Cardiac muscle cell (in vitro differentiated cells and primary cell): ENCODE measurements around the gene RBM19. TPM values are rescaled to one million over a fixed set of nuclear protein-coding genes. Genes with fewer than 3 reads are reported as not detected.
"Not testable (repeated sequence)": the region's sequence is repeated elsewhere in the genome, so short reads cannot be mapped to it uniquely, and the experiment has no call there.

Experiments used
- DNase-seq, 2 donors: peaks; one replicate each; pipeline versions ENCODE4 v3.0.0 to v3.0.0-alpha.2; 2010 to 2017; ENCODE audit warnings: low read depth in 1 of 2, low spot score in 1 of 2
- H3K27ac ChIP-seq: fragments of 200-600 bp; sonication (generic); 2 replicates; pipeline ENCODE4 v1.5.1; 2016
- H3K27me3 ChIP-seq: fragments of 200-600 bp; sonication (generic); 2 replicates; pipeline ENCODE4 v1.6.0; 2016; ENCODE audit warnings: control low read depth
- H3K36me3 ChIP-seq: fragments of 200-600 bp; sonication (generic); 2 replicates; pipeline ENCODE4 v1.5.1; 2016; ENCODE audit warnings: control low read depth
- H3K4me1 ChIP-seq: fragments of 200-600 bp; sonication (generic); 2 replicates; pipeline ENCODE4 v1.8.1; 2017; ENCODE audit warnings: low read depth, mild to moderate bottlenecking, mixed run types
- H3K4me3 ChIP-seq: fragments of 200-600 bp; sonication (generic); 2 replicates; pipeline ENCODE4 v1.5.1; 2016; ENCODE audit warnings: mild to moderate bottlenecking
- H3K9me3 ChIP-seq: fragments of 200-600 bp; sonication (generic); 2 replicates; pipeline ENCODE4 v1.5.1; 2017; ENCODE audit warnings: low read depth, mild to moderate bottlenecking, control low read depth
- polyA plus RNA-seq: library from polyadenylated mRNA; unstranded; fragments of >200 nt; fragmentation: Nextera tagmentation; extraction: Ambion mirVana; gene quantifications from 2 replicates; pipeline ENCODE4 v1.2.1, GENCODE V29; 2016
- total RNA-seq: library from RNA; depleted of rRNA; stranded (reverse); fragments of >200 nt; gene quantifications from 2 replicates; pipeline ENCODE4 v1.2.3, GENCODE V29; 2016
- TF ChIP-seq, protein P1 (sequence below): IDR thresholded peaks from 2 replicates; pipeline ENCODE4 v1.5.1; 2012; ENCODE audit warnings: low read depth, mild to moderate bottlenecking, low read length

RBM19 gene
- total and polyA plus RNA-seq, 2 experiments from 2014 or later, result 28.1 to 31.0 TPM

DNA sequence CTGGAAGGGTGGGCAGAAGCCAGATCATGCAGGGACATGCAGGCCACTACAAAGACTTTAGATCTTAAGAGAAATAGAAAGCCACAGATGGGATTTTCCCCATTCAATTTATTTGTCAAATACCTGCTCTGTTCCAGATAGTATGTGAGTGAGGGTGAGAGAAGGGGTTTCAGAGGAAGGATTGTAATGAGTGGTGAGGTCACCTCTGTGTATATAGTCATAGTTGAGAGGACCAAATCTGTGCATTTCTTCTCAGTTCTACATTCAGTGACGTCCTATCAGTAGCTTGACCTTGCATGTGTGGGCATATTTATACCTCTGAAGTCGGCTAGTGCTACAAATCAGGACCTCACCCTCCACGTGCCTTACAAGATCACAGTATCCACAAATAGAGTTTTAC, 31.2 kb upstream of the RBM19 start:
- no peak for DNase-seq
- peaks cover 25% of the 10 kb centered on the region for H3K27me3 ChIP-seq
- no peak overlapping the region for H3K27ac ChIP-seq
- no peaks in the 10 kb centered on the region for H3K4me1 ChIP-seq
- TF ChIP-seq, protein P1, sequence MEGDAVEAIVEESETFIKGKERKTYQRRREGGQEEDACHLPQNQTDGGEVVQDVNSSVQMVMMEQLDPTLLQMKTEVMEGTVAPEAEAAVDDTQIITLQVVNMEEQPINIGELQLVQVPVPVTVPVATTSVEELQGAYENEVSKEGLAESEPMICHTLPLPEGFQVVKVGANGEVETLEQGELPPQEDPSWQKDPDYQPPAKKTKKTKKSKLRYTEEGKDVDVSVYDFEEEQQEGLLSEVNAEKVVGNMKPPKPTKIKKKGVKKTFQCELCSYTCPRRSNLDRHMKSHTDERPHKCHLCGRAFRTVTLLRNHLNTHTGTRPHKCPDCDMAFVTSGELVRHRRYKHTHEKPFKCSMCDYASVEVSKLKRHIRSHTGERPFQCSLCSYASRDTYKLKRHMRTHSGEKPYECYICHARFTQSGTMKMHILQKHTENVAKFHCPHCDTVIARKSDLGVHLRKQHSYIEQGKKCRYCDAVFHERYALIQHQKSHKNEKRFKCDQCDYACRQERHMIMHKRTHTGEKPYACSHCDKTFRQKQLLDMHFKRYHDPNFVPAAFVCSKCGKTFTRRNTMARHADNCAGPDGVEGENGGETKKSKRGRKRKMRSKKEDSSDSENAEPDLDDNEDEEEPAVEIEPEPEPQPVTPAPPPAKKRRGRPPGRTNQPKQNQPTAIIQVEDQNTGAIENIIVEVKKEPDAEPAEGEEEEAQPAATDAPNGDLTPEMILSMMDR, result no peak
- H3K9me3 ChIP-seq, result no peaks in the 10 kb centered on the region
- H3K4me3 ChIP-seq, result no peak overlapping the region
- H3K36me3 ChIP-seq, result no peaks in the 10 kb centered on the region

DNA sequence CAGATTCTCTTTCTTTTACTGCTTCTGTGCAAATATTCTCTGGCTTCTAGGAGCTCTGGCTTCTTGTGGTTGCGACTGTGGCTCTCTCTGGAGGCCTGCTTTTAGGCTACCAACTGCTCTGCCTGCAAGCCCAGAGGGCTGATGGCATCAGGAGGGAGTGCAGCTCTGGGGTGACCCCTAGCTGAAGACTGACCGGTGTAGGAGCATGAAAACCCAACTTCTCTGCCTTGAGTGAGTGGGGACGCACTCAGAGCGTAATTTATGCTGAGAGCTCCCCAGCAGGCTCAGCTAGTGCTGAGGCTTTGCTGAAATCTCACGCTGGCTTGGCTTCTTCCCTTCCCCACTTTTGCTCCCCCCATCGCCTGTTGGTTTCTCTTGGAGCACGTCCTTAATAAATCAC, 29.9 kb upstream of the RBM19 start:
- TF ChIP-seq, protein P1, result no peak
- no peak overlapping the region for H3K27ac ChIP-seq
- no peaks in the 10 kb centered on the region for H3K9me3 ChIP-seq
- DNase-seq, result no peak
- no peaks in the 10 kb centered on the region for H3K36me3 ChIP-seq
- peaks cover 22% of the 10 kb centered on the region for H3K27me3 ChIP-seq
- H3K4me3 ChIP-seq, result no peak overlapping the region
- no peaks in the 10 kb centered on the region for H3K4me1 ChIP-seq

DNA sequence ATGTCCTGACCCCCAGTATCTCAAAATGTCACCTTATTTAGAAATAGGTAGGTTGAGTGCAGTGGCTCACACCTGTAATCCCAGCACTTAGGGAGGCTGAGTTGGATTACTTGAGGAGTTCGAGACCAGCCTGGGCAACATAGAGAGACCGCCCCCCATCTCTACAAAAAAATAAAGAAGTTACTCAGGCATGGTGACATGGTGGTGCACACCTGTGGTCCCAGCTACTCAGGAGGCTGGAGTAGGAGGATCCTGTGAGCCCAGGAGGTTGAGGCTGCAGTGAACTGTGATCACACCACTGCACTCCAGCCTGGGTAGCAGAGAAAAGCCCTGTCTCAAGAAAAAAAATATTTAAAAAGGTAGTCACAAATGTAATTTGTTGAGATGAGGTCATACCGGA, 27.9 kb upstream of the RBM19 start:
- peaks cover 20% of the 10 kb centered on the region for H3K27me3 ChIP-seq
- no peak for DNase-seq

DNA sequence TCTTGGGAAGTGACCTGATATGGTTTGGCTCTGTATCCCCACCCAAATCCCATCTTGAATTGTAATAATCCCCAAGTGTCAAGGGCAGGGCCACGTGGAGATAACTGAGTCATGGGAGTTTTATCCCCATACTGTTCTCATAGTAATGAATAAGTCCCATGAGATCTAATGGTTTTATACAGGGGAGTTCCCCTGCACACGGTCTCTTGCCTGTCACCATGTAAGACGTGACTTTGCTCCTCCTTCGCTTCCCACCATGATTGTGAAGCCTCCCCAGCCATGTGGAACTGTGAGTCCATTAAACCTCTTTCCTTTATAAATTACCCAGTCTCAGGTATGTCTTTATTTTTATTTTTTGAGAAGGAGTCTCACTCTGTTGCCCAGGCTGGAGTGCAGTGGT, 26.6 kb upstream of the RBM19 start:
- DNase-seq, H3K36me3 ChIP-seq, H3K27ac ChIP-seq, H3K4me3 ChIP-seq, H3K9me3 ChIP-seq, H3K4me1 ChIP-seq: not testable (repeated sequence)
- H3K27me3 ChIP-seq, result peaks cover 29% of the 10 kb centered on the region

More for the DNA sequence above, 27.9 kb upstream of the RBM19 start:
- no peaks in the 10 kb centered on the region for H3K9me3 ChIP-seq
- no peak overlapping the region for H3K27ac ChIP-seq
- no peaks in the 10 kb centered on the region for H3K36me3 ChIP-seq
- TF ChIP-seq, protein P1, result no peak
- no peak overlapping the region for H3K4me3 ChIP-seq
- no peaks in the 10 kb centered on the region for H3K4me1 ChIP-seq

DNA sequence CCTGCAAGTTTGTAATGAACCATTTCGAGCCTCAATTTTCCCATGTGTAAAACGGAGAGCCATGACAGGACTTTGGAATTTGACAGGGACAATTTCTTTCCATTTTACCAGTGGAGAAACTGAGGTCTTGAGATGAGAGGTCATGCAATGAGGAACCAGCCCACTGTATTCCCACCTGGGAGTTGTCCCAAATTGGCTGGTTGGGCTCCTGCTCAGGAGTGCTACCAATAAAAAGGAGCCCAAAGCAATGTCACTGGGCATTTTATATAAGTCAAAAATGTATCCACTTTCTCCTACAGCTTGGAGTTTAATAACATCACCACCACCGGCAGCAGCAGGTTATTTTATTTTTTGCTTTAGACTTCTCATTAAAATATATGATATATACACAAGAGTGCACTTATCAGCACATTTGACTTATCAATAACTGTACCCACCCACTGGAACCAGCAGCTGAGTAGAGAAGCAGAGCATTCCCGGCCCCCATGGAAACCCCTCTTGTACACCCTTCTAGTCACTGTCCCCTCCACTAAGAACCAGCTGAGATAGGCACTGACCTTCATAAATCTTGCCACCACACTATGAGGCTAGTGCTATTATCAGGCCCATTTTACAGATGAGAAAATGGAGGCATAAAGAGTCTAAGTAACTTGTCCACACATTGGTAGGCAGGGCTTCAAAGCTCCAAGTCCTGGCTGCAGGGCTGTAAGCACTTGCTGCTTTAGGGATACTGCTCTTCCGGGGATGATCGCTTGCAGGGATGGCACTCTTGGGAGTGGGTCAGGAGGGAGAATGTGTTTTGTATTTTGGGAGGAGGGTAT, 25.3 kb upstream of the RBM19 start:
- no peaks in the 10 kb centered on the region for H3K9me3 ChIP-seq
- peaks cover 30% of the 10 kb centered on the region for H3K27me3 ChIP-seq
- H3K36me3 ChIP-seq, result no peaks in the 10 kb centered on the region
- H3K4me3 ChIP-seq, result no peak overlapping the region
- no peaks in the 10 kb centered on the region for H3K4me1 ChIP-seq
- TF ChIP-seq, protein P1, result no peak
- DNase-seq, result no peak
- no peak overlapping the region for H3K27ac ChIP-seq
